Esophagus squamous epithelium (tissue), 4 donors: ENCODE results near the gene CHSY3.

Source experiments
- POLR2A ChIP-seq, 4 donors: fragments of 450-650 bp; IDR thresholded peaks; one replicate each; pipeline ENCODE4 v1.6.1; 2017; ENCODE audit warnings: antibody characterized with exemption in 4 of 4, mild to moderate bottlenecking in 4 of 4, moderate library complexity in 3 of 4
- TF ChIP-seq, protein P1 (sequence below), 6 experiments: fragments of 450-650 bp in 4 of 6; fragments of 200-600 bp in 2 of 6; sonication (generic) in 2 of 6; IDR thresholded peaks; one replicate each; pipeline ENCODE4 v1.5.1; 2016 to 2019; ENCODE audit warnings: antibody characterized with exemption in 6 of 6, mild to moderate bottlenecking in 4 of 6, moderate library complexity in 4 of 6

DNA sequence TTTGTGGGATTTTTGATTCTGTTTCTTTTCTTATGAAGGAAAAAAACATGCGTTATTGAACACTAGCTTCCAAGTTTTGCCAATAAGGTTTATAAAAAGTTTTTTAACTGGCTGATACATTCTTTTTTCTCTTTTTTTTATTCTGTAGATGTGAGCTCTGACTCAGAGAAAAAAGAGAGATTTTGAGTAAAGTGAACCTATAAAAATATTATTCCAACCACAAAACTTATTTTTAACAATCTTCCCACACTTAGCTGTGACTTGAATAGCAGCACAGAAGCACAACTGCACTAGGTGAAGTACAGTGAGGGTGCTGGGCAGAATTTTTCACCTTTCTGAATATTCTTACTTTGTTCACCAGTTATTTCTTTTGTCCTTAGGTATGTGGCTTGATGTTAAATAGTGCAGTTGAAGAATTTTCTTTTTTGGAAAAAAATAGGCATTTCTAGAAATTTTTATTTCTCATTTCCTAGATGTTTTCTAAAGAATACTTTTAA lies 41.6 kb downstream of the CHSY3 start:
- TF ChIP-seq, protein P1, sequence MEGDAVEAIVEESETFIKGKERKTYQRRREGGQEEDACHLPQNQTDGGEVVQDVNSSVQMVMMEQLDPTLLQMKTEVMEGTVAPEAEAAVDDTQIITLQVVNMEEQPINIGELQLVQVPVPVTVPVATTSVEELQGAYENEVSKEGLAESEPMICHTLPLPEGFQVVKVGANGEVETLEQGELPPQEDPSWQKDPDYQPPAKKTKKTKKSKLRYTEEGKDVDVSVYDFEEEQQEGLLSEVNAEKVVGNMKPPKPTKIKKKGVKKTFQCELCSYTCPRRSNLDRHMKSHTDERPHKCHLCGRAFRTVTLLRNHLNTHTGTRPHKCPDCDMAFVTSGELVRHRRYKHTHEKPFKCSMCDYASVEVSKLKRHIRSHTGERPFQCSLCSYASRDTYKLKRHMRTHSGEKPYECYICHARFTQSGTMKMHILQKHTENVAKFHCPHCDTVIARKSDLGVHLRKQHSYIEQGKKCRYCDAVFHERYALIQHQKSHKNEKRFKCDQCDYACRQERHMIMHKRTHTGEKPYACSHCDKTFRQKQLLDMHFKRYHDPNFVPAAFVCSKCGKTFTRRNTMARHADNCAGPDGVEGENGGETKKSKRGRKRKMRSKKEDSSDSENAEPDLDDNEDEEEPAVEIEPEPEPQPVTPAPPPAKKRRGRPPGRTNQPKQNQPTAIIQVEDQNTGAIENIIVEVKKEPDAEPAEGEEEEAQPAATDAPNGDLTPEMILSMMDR (IDR thresholded peaks at IDR 0.05), result no peak
- TF ChIP-seq POLR2A (IDR thresholded peaks at IDR 0.05), result no peak
